ENCODE data around the gene PSEN2.

Gene PSEN2

DNA sequence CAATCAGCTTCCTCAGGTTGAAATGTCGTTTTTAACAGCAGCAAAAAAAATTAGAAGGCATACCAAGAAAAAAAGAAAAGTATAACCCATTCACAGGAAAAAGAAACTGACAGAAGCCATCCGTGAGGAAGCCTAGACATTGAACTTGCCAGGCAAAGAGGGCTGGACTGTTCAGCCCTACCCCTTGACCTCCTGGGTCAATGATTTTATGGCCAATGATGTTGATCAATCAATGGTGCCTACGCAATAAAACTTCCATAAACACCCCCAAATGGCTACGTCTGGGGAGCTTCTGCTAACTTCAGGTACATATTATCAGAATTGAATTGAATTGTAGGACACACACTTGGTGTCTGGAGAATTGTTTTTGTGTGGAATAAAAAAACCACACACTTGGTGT lies 4.8 kb upstream of the PSEN2 start:
- no peak for DNase-seq (ENCODE audit: low spot score)

DNA sequence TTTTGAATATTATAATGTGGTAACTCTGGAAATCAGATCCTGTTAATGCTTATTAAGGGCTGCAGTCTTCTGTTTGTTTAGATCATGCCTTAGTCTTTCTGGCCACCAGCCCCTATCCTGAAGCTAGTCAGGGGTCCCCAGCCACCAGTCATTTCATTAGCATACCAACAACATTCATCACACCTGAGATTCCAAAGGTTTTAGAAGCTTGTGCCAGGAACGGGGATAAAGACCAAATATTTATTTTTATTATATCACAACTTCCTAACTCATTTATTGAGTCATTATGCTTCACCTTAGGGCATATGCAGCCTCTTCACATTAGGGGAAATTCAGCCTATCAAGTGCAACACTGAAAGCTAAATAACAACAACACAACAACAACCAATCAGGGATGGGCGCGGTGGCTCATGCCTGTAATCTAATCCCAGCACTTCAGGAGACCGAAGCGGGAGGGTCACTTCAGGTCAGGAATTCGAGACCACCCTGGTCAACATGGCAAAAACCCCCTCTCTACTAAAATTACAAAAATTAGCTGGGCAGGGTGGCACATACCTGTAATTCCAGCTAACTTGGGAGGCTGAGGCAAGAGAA lies 2.9 kb upstream of the PSEN2 start:
- no peak for DNase-seq (ENCODE audit: low spot score)

DNA sequence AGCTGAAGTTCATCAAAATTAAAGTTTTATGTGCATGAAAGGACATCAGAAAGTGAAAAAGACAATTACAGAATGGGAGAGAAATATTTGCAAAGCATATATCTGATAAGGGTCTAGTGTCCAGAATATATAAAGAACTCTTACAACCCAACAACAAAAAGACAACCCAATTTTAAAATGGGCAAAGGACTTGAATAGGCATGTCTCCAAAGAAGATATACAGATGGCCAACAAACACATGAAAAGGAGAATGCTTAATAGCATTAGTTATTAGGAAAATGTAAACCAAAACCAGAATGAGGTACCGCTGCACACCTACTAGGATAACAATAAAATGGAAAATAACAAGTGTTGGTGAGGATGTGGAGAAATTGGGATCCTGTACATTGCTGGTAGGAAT lies 1.7 kb upstream of the PSEN2 start:
- no peak for DNase-seq (ENCODE audit: low spot score)

DNA sequence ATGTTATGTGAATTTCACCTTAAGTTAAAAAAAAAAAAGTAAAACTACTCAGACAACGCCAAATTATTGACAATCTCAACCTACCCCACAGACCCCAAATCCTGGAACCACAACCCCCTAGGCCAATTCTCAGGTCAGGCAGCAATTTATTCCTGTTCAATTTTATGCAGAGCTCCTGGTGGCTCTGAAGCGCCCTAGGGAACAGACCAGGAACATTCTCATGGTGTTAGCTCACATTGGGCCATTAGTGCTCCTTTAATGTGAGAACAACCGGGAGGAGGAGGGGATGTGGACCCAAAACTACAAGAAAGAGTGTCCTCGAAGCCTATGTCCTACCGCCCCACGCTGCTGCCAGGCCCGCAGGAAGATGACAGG lies 403 bp upstream of the PSEN2 start:
- DNase-seq (ENCODE audit: low spot score), result no peak

DNA sequence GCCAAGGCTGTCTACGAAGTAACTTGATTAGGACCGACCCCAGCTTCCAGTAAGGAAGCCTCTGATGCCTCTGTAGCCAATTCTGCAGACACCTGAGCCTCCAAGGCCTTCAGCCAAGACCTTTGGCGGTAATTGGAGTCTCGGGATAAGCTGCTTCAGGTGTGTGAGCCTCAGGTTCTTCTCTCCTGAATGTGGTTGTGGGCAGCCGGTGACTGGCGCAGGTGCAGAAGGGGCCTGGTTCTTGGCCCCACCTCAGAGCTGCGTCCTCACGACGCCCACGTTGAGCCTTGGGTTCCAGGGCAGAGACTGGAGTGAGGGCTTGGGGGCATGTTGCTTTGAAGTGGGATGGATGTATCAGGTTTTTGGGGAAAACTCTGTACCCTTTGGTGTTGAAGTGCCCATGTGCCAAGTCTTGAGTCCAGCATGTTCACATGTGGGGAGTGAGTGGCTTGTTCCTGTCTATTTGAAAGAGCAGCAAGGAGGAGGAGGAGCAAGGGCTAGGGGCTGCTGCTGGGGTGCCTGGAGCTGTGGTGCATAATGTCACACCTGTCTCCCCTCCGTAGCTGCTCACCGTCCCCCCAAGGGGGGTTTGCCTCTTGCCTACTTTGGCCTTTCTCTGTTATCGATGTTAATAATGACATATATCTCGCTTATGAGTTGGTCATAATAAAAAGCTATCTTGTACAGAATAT lies 1.4 kb downstream of the PSEN2 start:
- no peak for DNase-seq (ENCODE audit: low spot score)

DNA sequence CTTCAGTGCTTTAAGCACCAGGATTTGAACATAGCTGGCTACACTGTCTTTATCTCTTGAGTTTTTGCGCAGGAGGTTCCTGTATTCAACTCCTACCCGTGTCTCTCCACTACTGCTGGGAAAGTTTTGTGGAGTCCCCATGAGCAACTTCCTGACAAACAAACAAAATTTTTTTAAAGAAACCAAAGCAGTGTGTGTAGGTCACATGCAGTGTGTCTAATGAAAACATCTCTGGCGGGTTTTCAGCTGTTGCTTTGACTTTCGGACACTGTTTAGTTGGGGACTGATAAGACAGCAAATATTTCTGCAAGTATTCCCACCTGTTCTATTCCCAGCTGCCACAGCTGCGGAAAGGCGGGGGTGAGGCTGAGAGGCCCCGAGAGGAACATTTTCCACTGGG lies 2.0 kb downstream of the PSEN2 start:
- no peak for DNase-seq (ENCODE audit: low spot score)

DNA sequence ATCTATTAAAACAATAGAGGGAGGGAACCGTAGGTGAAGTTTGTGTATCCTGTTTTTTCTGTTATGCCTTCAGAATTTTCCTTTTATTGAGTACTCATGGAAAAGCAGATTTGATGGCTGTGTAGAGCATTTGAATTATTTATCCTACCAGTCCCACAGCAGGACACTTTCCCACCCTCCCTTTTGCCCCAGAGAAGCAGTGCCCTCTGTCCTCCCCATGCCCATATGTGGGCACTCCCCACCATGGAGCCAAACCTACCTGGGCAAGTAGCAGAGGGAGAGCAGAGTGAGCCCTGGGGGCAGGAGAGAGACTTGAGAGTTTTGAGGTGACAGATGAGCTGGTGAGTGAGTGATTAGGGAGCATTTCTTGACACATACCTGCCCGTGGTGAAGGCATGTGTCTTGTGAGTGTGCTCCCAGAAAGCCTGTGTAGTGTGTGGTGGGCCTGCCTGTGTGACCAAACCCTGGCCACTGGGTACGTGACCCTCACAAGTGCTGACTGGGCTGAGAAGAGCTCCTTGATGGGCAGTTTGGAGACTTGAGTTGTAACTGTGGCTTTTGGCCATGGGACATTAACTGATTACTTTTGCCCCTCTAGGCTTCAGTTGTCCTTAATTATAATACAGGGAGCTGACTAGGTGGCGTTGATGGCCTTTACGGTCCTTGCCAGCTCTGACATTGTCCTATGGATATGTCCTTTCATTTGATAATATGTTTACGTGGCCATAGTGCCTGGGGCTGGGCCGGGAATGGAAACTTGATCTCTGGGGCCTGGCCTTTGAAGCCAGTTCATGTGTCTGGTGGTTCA lies 3.6 kb downstream of the PSEN2 start:
- DNase-seq (ENCODE audit: low spot score), result no peak

DNA sequence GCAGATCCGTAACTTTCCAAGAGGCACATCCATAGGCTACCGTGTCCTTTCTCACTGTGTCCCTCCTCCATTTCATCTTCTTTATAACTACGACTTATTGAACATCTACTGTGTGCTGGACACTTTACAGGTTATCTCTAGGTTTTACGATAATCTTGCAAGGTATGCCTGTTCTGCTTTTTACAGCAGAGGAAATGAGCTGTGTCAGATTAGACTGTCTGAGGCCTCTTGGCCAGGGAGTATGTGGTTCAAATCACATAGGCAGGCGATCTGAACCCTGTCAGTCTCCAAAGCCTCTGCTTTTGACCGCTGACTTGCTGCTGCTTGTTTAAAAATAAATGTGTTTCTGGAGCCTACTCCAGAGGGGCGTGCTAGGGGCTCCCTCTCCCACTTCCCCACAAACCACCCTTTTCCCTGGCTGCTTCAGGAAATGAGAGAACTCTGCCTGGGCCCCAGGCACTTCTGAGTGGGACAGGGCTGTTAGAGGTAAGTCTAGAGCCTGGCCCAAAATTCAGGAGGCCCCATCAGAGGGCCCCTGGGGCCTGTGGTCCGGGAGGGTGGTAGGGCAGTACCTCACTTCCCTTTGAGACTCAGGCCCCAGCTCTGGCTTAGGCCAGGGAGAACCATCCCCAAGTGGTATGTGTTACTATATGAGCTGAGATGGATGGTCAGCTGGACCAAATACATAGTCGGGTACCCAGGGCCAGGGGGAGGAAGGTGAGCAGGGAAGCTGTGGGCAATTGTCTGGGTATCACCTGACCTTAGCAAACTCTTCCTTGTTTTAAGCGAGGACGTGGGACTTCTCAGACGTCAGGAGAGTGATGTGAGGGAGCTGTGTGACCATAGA lies 4.4 kb downstream of the PSEN2 start:
- no peak for DNase-seq (ENCODE audit: low spot score)

DNA sequence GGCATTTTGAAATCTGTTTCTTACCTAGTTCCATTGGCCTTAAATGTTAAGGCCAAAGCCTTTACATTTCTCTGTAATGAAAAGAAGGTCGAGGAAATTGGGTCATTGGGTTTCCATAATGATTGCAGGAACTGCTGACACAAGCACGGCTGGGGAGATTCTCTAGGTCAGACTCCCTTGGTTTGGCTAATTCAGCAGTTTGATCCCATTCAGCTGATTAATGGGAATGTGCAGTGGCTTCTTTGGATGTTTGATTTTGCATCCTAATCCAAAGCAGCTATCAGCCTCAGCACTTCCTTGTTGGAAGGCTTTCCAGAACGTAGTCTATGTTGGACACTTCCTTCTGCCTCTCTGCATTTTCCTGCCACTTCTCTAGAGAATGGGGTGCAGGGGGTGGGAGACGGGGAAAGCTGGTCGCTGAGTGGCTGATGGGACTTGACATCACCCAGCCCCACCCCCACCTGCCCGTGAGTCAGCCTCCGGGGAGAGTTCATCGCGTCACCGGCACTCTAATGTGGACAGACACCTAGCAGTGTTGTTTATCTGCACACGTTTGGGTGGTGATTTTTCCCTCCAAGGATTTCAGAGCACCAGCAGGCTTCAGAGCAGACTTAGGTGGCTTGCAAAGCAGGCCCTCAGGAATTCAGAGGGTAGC lies 5.4 kb downstream of the PSEN2 start:
- no peak for DNase-seq (ENCODE audit: low spot score)

DNA sequence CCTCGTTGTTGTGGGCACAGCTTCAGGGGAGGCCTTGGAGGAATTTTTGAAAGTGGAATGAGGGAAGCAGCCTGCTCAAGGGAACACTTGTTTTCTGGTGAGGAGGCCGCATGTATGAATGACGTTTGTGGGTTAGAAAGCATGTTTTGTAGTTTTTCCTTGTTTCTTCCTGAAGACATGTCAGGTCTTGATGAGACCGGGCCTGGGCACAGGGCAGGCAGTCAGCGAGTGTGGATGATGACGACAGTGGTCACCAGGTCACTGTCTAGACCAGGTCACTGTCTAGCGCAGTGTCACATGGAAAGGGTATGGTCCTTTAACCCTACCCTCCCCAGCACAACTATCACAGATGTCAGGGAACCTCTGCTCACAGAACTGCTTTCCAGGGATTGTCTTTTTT lies 7.3 kb downstream of the PSEN2 start:
- DNase-seq (ENCODE audit: low spot score), result no peak

DNA sequence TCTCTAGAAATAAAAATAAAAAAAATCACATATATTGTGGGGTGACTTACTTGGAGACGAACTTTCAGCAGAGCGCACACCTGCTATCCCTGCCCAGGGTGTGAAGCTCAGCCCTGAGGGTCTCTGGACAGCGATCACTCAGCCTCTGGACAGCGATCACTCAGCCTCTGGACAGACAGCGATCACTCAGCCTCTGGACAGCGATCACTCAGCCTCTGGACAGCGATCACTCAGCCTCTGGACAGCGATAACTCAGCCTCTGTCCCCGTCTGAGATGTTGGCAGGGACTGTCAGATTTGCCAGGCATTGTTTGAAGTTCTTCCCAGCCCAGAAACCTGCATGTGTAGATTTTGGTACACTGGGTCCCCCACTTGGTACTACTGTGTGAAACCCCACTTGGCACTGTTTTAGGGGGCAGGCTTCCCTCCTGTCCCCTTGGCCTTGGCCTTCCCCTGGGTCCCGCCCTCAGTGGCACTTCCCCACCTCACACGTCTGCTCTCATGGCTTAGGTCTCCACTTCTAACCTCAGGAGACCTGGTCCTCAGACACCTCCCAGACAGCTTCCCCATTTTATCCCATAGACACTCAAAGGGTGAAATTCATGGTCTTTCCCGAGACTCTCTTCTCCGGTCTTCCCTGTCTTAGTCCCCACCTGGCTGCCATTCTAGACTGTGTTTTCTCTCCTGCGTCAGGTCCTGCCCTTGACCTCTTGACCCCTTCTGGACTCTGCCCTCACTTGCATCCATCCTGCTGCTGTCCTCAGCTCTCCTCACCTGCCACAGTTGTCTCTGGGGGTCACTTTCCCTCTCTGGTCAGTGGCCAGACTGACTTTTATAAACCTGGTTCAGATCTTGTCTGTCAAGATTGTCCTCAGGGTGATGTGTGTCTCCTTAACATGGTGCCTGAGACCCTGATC lies 10.2 kb downstream of the PSEN2 start:
- no peak for DNase-seq (ENCODE audit: low spot score)

DNA sequence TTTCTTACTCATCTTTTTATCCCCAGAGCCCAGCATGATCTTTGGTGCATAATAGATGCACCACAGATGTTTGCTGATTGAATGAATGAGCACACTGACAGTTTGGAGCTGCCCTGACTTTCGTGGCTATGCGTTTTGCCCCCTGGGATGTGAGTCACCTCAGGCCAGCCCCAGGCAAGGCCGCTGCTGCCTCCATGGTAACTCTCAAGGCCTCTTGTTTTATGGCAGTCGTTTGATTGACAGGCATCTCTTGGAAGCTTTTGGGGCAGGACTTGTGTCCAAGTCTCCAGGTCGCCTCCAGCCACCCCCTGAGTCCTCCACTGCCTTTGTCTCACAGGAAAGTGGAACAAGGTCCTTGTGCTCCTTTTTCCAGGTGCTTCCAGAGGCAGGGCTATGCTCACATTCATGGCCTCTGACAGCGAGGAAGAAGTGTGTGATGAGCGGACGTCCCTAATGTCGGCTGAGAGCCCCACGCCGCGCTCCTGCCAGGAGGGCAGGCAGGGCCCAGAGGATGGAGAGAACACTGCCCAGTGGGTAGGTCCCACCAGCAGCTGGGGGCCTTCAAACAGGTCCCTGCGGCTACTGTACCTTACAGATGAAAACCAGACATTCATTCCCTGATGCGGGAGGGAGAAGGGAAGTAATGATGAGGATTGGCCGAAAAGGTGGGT lies 11.2 kb downstream of the PSEN2 start:
- no peak for DNase-seq (ENCODE audit: low spot score)

DNA sequence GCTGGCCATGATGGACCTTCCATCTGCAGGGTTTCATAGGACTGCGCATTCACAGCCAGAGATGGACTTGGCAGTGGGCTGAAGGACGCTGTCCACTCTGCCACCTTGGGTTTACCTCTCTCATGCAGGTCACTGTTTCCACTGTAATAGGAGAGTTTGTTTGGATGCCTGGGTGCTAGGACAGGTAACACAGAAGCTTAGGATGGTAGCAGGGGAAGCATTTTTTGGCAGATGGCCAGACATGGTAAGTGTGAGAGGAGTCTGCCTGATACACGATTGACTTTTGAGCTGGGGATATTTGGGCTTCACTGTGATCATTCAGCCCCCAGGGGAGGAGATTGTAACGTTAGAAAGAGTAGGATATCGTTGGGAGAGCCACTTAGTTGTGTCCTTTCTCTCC lies 11.8 kb downstream of the PSEN2 start:
- no peak for DNase-seq (ENCODE audit: low spot score)

DNA sequence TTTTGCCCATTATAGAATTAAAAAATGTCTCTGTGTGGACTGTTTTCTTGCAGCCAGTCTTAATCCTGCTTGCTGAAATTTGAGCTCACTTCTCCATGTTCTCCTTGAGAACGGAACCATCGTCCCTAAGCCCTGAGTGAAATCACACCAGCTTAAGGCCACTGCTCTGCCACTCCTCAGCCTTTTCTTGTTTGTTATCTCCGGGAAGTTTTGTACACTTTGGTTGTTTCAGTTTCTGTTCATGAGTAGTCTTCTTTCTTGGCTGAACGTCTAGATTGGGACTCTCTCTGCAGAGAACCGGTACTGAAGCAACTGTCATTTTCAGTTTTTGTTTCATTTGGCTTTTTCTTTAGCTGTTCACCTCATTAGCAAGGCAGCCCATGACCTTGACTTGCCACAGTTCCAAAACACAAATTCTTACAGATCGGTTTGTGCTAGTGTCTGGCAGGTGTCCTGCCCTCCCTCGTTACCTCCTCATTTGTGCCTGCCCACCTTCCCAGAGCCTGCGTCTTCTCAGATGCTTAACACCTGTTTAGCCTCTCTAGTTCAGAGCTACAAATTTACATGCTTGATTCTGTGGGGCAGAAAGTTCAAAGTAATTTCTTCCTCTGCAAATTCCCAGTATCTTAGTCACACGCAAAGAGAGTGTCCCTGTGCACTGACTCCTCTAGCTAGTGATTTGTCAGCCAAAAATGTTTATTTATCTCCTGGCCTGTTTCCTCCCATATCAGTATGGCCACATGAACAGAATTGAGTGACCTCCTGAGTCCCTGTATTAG lies 12.4 kb downstream of the PSEN2 start:
- DNase-seq (ENCODE audit: low spot score), result no peak

DNA sequence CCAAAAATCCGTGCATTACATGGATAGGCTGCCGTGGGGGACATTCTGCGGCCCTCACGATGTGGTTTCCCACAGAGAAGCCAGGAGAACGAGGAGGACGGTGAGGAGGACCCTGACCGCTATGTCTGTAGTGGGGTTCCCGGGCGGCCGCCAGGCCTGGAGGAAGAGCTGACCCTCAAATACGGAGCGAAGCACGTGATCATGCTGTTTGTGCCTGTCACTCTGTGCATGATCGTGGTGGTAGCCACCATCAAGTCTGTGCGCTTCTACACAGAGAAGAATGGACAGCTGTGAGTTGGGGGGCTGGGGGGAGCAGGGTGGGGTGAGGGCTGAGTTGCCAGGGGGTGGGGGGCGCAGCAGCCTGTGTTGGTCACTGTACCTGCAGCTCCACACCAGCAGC lies 13.2 kb downstream of the PSEN2 start:
- no peak for DNase-seq (ENCODE audit: low spot score)

DNA sequence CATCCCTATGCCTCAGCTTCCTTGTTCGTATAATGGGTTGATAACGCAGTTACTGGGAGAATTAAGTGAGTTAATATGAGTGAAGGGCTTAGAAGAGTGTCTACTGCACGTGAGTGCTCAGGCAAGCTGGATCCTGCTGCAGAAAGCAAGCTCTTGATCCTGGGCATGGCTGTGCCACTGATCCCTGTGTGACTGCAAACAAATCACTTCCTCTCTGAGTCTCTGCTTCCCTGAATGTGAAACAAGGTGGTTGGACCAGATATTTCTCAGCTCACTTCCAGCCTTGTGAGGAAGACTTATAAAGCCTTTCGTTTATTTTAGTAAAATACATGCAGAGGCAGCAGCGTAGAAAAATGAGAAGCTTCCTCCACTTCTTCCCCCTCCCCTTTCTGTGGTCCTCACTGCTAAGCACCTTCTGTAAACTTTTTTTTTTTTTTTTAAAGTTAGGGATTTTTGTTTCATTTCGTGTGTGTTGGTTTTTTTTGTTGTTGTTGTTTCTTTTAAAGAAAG lies 13.8 kb downstream of the PSEN2 start:
- no peak for DNase-seq (ENCODE audit: low spot score)

DNA sequence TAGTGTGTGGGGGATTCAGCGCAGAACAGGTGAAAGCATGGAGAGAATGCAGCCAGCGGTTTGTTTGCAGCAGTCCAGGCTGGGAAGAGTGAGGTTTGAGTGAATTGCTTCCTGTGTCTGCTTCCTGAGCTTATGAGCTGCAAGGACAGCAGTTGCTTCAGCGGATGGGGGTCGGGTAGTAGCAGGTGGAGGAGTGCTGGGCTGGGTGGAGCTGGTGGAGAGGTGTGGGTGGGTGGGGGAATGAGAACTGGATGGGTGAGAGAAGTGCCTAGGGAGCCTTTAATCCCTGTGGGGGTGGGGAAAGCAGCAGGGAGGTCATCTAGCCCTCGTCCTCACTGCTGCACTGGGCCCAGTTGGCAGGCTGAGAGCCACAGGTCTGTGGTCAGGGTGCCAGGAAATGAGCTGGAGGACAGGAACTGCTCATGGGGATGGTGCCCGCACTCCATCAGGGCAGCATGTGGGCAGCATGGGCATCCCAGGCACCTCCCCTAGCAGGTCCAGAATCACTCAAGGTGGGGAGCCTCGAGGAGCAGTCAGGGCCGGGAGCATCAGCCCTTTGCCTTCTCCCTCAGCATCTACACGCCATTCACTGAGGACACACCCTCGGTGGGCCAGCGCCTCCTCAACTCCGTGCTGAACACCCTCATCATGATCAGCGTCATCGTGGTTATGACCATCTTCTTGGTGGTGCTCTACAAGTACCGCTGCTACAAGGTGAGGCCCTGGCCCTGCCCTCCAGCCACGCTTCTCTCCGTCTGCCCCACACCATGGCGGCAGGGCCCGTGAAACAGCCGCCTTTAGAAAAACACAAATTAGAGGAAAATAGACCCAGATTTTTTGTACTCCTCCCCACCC lies 14.8 kb downstream of the PSEN2 start:
- DNase-seq (ENCODE audit: low spot score), result no peak

DNA sequence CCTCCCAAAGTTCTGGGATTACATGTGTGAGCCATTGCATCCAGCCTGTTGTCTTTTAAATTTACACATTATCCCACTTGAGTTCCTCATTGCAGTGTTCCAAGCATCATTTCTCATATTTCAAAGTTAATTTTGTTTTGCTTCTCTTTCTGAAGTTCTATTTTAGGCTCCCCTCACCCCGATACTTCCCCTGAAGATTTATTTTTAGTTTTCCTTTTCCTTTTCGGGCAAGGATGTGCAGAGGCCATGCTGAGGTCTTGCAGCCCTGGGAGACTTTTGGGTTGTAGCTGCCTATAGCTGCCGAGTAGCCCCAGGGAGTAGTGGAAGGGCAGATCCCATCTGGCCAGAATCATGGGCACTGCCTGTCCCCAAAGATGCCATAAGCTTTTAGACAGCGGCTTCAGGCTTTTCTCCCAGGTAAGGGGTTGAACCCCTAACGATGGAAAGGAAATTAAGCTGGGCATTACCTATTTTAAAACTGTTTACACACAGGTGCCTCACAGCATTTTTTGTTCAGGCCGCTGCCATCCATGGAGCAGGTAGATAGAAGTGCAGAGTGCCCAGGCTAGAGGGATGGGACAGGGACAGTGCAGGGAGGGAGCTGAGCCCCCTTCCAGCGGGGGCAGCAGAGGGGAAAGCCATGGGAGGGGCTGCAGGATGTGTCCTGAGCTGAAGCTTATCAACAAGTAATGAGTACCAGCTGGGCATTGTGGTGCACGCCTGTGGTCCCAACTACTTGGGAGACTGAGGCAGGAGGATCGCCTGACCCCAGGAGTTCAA lies 15.9 kb downstream of the PSEN2 start:
- DNase-seq (ENCODE audit: low spot score), result no peak

All from D341Med (cell line).